Prostate gland (tissue), 2 donors: ENCODE data around the gene TELO2. TPM values are rescaled to one million over a fixed set of nuclear protein-coding genes. Genes with fewer than 3 reads are reported as not detected.

Source experiments
- DNase-seq: peaks from one replicate; pipeline ENCODE4 v3.0.0-alpha.2; 2019; ENCODE audit warnings: low spot score
- H3K27ac ChIP-seq, 2 donors: fragments of 200-600 bp; sonication (generic); 2 replicates each; pipeline ENCODE4 v1.5.1; 2017 to 2019
- H3K27me3 ChIP-seq: fragments of 200-600 bp; sonication (generic); replicated peaks from 2 replicates; pipeline ENCODE4 v1.5.1; 2019; ENCODE audit not compliant: insufficient read depth
- H3K36me3 ChIP-seq, 2 donors: fragments of 200-600 bp; sonication (generic); 1 replicate in 1 of 2; 2 replicates in 1 of 2; pipeline versions ENCODE4 v1.5.1 to v1.8.1; 2017 to 2019
- H3K4me1 ChIP-seq: fragments of 200-600 bp; sonication (generic); replicated peaks from 2 replicates; pipeline ENCODE4 v1.5.1; 2019
- H3K4me3 ChIP-seq, 2 donors: fragments of 200-600 bp; sonication (generic); 2 replicates each; pipeline ENCODE4 v1.5.1; 2017 to 2019
- H3K9me3 ChIP-seq: fragments of 200-600 bp; sonication (generic); 2 replicates; pipeline ENCODE4 v1.5.1; 2017
- POLR2A ChIP-seq: fragments of 450-650 bp; IDR thresholded peaks from one replicate; pipeline ENCODE4 v1.6.1; 2016; ENCODE audit warnings: antibody characterized with exemption, mild to moderate bottlenecking
- POLR2AphosphoS5 ChIP-seq: sonication (generic); formaldehyde crosslinking; IDR thresholded peaks from one replicate; pipeline ENCODE4 v1.6.1; 2017; ENCODE audit warnings: antibody characterized with exemption
- WGBS: methylation state at CpG from one replicate; pipeline ENCODE4 v1.1.5; 2018; 5-methylcytosine and 5-hydroxymethylcytosine counted together
- intact Hi-C: fragments of 100-400 bp; cut with DNase I; formaldehyde crosslinking; loops from one replicate; pipeline ENCODE4 v1.14.2; 2022
- total RNA-seq, 2 donors: library from RNA; depleted of rRNA; stranded (reverse); fragments of >200 nt; gene quantifications; one replicate each; pipeline ENCODE4 v1.1.0, GENCODE V29; 2016
- TF ChIP-seq, protein P1 (sequence below), 4 experiments: fragments of 200-600 bp in 2 of 4; fragments of 450-650 bp in 2 of 4; sonication (generic) in 2 of 4; IDR thresholded peaks; 1 replicate in 3 of 4; 2 replicates in 1 of 4; pipeline ENCODE4 v1.5.1; 2016 to 2019; ENCODE audit warnings: antibody characterized with exemption in 4 of 4, mild to moderate bottlenecking in 2 of 4, moderate library complexity in 2 of 4

TELO2 gene
- total RNA-seq, 2 donors from 2014 or later = 35.1 to 53.5 TPM

DNA sequence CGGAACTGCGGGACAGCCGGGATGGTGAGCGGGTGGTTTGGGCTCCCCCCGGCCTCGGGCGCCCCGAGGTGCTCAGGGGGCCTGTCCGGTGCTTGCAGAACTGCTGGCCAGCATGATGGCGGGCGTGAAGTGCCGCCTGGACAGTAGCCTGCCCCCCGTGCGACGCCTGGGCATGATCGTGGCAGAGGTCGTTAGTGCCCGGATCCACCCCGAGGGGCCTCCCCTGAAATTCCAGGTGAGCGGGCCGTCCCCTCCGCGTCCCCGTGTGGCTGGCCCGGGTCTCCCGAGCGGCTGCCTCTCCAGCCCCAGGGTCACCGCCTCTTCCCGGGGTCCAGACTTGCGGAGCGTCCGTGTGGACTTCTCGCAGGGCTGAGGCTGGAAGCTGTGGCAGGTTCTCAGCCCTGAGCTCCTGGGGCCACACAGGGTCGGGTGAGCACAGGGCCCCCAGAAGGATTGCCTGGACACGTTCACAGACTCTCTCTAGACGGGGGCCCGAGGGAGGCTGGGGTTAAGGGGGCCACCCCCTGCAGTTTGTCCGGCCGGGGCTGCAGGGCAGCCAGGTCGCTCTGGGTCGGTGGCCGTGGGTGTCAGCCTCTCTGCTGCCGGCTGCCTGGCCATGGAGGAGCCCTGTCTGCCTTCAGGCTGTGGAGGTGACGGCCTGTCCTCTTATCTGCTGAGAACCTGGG lies 7.4 kb downstream of the TELO2 start:
- H3K4me3 ChIP-seq = no peak overlapping the region
- no peak overlapping the region for H3K27ac ChIP-seq
- no peak for DNase-seq
- intact Hi-C loops = no loop called here
- no peaks in the 10 kb centered on the region for H3K9me3 ChIP-seq
- peaks cover 11 to 20% of the 10 kb centered on the region in 2 donors for H3K36me3 ChIP-seq
- TF ChIP-seq, protein P1, sequence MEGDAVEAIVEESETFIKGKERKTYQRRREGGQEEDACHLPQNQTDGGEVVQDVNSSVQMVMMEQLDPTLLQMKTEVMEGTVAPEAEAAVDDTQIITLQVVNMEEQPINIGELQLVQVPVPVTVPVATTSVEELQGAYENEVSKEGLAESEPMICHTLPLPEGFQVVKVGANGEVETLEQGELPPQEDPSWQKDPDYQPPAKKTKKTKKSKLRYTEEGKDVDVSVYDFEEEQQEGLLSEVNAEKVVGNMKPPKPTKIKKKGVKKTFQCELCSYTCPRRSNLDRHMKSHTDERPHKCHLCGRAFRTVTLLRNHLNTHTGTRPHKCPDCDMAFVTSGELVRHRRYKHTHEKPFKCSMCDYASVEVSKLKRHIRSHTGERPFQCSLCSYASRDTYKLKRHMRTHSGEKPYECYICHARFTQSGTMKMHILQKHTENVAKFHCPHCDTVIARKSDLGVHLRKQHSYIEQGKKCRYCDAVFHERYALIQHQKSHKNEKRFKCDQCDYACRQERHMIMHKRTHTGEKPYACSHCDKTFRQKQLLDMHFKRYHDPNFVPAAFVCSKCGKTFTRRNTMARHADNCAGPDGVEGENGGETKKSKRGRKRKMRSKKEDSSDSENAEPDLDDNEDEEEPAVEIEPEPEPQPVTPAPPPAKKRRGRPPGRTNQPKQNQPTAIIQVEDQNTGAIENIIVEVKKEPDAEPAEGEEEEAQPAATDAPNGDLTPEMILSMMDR (IDR thresholded peaks at IDR 0.05) = no peak
- TF ChIP-seq POLR2A = no peak
- TF ChIP-seq POLR2AphosphoS5 = no peak
- no peaks in the 10 kb centered on the region for H3K27me3 ChIP-seq
- WGBS = 92% methylated on average over 21 of the region's 44 CpGs
- H3K4me1 ChIP-seq = no peaks in the 10 kb centered on the region

DNA sequence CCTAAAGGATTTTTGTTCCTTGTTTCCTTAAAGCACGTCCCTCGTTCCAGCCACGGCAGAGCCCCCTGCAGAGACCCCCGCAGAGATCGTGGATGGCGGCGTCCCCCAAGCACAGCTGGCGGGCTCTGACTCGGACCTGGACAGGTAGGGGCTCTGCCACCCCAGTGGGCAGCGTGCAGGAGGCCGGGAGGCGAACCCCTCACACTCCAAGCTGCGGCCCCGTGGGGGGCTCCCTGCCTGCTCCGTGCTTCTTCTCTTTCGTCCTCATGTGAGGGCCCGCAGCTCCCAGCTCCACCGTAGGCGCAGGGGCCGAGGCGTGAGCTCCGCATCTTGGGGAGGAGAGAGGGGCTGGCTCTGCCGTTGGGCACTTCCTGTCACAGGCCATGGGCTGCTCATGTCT lies 8.5 kb downstream of the TELO2 start:
- TF ChIP-seq POLR2AphosphoS5 = no peak
- TF ChIP-seq, protein P1 (IDR thresholded peaks at IDR 0.05) = no peak
- no peak for TF ChIP-seq POLR2A
- Histone ChIP-seq H3K9me3 (no peaks in the 10 kb centered on the region), H3K27ac (no peak overlapping the region), H3K4me3 (no peak overlapping the region), H3K4me1 (no peaks in the 10 kb centered on the region), H3K36me3 (peaks cover 11 to 17% of the 10 kb centered on the region in 2 donors), H3K27me3 (no peaks in the 10 kb centered on the region)
- 95% methylated on average over 23 of the region's 23 CpGs for WGBS
- intact Hi-C loops = no loop called here
- DNase-seq = no peak

DNA sequence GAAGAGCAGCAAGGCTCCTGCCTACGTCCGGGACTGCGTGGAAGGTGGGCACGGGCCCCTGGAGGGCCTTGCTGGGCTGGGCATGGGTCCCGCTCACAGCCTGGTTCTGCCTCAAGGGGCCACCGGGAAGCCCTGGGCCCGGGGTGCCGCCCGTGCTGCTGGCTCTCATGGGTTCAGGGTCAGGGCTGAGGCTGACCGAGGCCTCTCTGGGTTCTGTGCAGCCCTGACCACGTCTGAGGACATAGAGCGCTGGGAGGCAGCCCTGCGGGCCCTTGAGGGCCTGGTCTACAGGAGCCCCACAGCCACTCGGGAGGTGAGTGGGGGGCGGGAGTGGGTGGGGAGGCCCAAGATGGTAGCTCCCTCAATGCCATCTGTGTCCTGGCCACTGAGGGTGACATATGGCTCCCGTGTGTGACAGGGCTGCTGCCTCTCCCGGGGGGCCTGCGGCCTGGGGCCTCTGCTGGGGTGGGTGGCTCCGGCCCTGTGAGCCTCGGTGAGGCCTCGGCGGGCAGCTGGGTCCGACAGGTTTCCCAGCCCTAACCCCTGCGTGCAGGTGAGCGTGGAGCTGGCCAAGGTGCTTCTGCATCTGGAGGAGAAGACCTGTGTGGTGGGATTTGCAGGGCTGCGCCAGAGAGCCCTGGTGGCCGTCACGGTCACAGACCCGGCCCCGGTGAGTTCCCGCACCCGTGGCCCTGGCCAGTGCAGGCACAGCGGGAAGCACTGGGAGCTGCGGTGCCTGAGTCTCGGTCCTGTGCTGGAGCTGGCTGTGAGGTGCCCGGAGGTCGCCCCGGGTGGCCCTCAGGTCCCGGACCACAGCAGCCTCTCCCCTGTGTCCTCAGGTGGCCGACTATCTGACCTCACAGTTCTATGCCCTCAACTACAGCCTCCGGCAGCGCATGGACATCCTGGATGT lies 9.2 kb downstream of the TELO2 start:
- WGBS = 96% methylated on average over 30 of the region's 42 CpGs

DNA sequence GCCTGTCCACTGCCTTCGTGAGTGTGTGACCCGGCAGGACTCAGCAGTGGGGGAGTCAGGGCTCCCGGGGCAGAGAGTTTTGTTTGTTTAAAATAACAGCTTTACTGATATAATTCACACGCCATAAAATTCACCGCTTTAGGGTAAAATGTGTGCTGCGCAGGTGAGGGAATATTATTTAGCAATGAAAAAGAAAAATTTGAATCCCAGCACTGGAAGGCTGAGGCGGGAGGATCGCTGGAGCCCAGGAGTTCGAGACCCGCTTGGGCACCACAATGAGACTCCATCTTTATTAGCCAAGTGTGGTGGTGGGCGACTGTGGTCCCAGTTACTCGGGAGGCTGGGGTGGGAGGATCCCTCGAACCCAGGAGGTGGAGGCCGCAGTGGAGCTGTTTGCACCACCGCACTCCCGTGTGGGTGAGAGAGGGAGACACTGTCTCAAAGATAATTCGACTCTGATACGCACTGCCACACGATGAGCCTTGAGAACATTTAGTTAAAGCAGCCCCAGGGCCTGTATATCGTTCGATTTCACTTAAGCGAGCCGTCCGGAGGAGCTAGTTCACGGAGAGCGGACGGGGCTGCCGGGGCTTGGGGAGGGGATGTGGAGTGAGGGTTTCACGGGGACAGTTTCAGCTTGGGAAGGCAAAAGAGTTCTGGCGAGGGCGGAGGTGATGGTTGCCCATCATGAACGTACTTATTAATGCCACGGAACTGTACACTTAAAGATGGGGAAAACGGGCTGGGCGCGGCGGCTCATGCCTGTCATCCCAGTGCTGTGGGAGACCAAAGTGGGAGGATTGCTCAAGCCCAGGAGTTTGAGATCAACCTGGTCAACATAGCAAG lies 10.2 kb downstream of the TELO2 start:
- TF ChIP-seq POLR2AphosphoS5 (no peak), POLR2A (no peak)
- TF ChIP-seq, protein P1 (IDR thresholded peaks at IDR 0.05) = no peak
- intact Hi-C loops = no loop called here
- Histone ChIP-seq H3K36me3 (peaks cover 11 to 17% of the 10 kb centered on the region in 2 donors), H3K9me3 (no peaks in the 10 kb centered on the region), H3K4me3 (no peak overlapping the region), H3K27ac (no peak overlapping the region), H3K27me3 (no peaks in the 10 kb centered on the region), H3K4me1 (no peaks in the 10 kb centered on the region)
- no peak for DNase-seq
- 96% methylated on average over 37 of the region's 37 CpGs for WGBS

More for the DNA sequence above, 9.2 kb downstream of the TELO2 start:
- Histone ChIP-seq H3K36me3 (peaks cover 11 to 17% of the 10 kb centered on the region in 2 donors), H3K27me3 (no peaks in the 10 kb centered on the region), H3K9me3 (no peaks in the 10 kb centered on the region), H3K27ac (no peak overlapping the region), H3K4me3 (no peak overlapping the region), H3K4me1 (no peaks in the 10 kb centered on the region)
- intact Hi-C loops = no loop called here
- no peak for TF ChIP-seq POLR2AphosphoS5
- TF ChIP-seq POLR2A = no peak
- TF ChIP-seq, protein P1 (IDR thresholded peaks at IDR 0.05) = no peak
- DNase-seq = no peak
